Measurements from ENCODE around the gene MEP1A. TPM values are rescaled to one million over a fixed set of nuclear protein-coding genes. Genes with fewer than 3 reads are reported as not detected.

Gene MEP1A
- total and polyA plus RNA-seq, 2 donors (not counting 3 experiments of a cell fraction or from before 2014, with no cell fraction given) = not detected

- DNase-seq (ENCODE audit: low read depth, low spot score) (no peak), FAIRE-seq (no peak)
- CTCF ChIA-PET = no interaction called here
- POLR2A ChIA-PET = no interaction called here
- BruUV-seq (replicated peaks) = no TSS peak
- peaks cover 14% of the 10 kb centered on the region for H3K4me1 ChIP-seq (ENCODE audit: control insufficient read depth, extremely low read depth, insufficient read depth, low read length)
- H3K9ac ChIP-seq (replicated peaks; ENCODE audit: extremely low read depth, insufficient read depth, low read length) = no peak overlapping the region
- no peak overlapping the region for H3K4me3 ChIP-seq (replicated peaks in 1 of 3; ENCODE audit: insufficient read depth in 1 of 3, low read depth in 1 of 3, low read length in 3 of 3)
- H3K9me1 ChIP-seq (replicated peaks; ENCODE audit: control insufficient read depth, extremely low read depth, insufficient read depth, low read length) = no peaks in the 10 kb centered on the region
- no peak overlapping the region for H3K27ac ChIP-seq (ENCODE audit: insufficient read depth, low read depth, low read length)
- TF ChIP-seq EZH2 (IDR thresholded peaks at IDR 0.05; ENCODE audit: borderline replicate concordance, low read depth, low read length, severe bottlenecking) = no peak
- TF ChIP-seq GATA2 (IDR thresholded peaks at IDR 0.05; ENCODE audit: insufficient read depth, insufficient read length, low read depth, low read length) = no peak
- no peak for TF ChIP-seq POLR2A (IDR thresholded peaks at IDR 0.05; ENCODE audit: low read depth, low read length)
- TF ChIP-seq MYC (IDR thresholded peaks at IDR 0.05; ENCODE audit: low read depth, low read length) = no peak
- TF ChIP-seq, protein P1, sequence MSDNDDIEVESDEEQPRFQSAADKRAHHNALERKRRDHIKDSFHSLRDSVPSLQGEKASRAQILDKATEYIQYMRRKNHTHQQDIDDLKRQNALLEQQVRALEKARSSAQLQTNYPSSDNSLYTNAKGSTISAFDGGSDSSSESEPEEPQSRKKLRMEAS (IDR thresholded peaks at IDR 0.05; ENCODE audit: insufficient read depth, insufficient read length) = no peak
- no peak for TF ChIP-seq JUN (IDR thresholded peaks at IDR 0.05; ENCODE audit: borderline replicate concordance, insufficient read depth, insufficient read length, low read depth)
- no peaks in the 10 kb centered on the region for H3K9me3 ChIP-seq (replicated peaks; ENCODE audit: control insufficient read depth, insufficient read depth, low read length)
- no peak overlapping the region for H2AFZ ChIP-seq (ENCODE audit: low read depth, low read length)
- dilution Hi-C loops (cut with MboI; ENCODE audit: extremely low pct_ligation_motif_present, low sequenced_read_pairs) = no loop called here
- no peaks in the 10 kb centered on the region for H4K20me1 ChIP-seq (replicated peaks; ENCODE audit: control insufficient read depth, extremely low read depth, insufficient read depth, low read length)
- intact Hi-C loops (cut with micrococcal nuclease) = no loop called here
- H3K36me3 ChIP-seq (ENCODE audit: control insufficient read depth in 2 of 2, extremely low read depth in 1 of 2, insufficient read depth in 2 of 2, low read length in 2 of 2) = no peaks in the 10 kb centered on the region
- H3K4me2 ChIP-seq (ENCODE audit: insufficient read depth, low read length) = no peak overlapping the region
- H3K27me3 ChIP-seq (ENCODE audit: control insufficient read depth in 2 of 2, insufficient read depth in 2 of 2, low read length in 2 of 2) = no peaks in the 10 kb centered on the region
- H3K79me2 ChIP-seq (ENCODE audit: control insufficient read depth, insufficient read depth, low read length) = no peaks in the 10 kb centered on the region
Measured at GRCh38 chr6:46845126-46845525, 51.9 kb downstream of the MEP1A start.

GRCh38 chr6:46848684-46849360, 55.6 kb downstream of the MEP1A start:
- Histone ChIP-seq H3K4me1 (ENCODE audit: control insufficient read depth, extremely low read depth, insufficient read depth, low read length) (peaks cover 31% of the 10 kb centered on the region), H3K27me3 (ENCODE audit: control insufficient read depth in 2 of 2, insufficient read depth in 2 of 2, low read length in 2 of 2) (no peaks in the 10 kb centered on the region), H3K9me3 (replicated peaks; ENCODE audit: control insufficient read depth, insufficient read depth, low read length) (no peaks in the 10 kb centered on the region), H3K9ac (replicated peaks; ENCODE audit: extremely low read depth, insufficient read depth, low read length) (peak overlapping the region; percentile 37), H3K27ac (ENCODE audit: insufficient read depth, low read depth, low read length) (peak overlapping the region; percentile 54), H3K4me2 (ENCODE audit: insufficient read depth, low read length) (peak overlapping the region; percentile 43), H3K36me3 (ENCODE audit: control insufficient read depth in 2 of 2, extremely low read depth in 1 of 2, insufficient read depth in 2 of 2, low read length in 2 of 2) (no peaks in the 10 kb centered on the region), H3K9me1 (replicated peaks; ENCODE audit: control insufficient read depth, extremely low read depth, insufficient read depth, low read length) (no peaks in the 10 kb centered on the region), H2AFZ (ENCODE audit: low read depth, low read length) (peak overlapping the region; percentile 81), H4K20me1 (replicated peaks; ENCODE audit: control insufficient read depth, extremely low read depth, insufficient read depth, low read length) (no peaks in the 10 kb centered on the region), H3K79me2 (ENCODE audit: control insufficient read depth, insufficient read depth, low read length) (no peaks in the 10 kb centered on the region), H3K4me3 (replicated peaks in 1 of 3; ENCODE audit: insufficient read depth in 1 of 3, low read depth in 1 of 3, low read length in 3 of 3) (no peak overlapping the region)
- CTCF ChIA-PET = interaction anchor here (0.5 to 4.0 kb wide), 59 partner anchors 8 to 782 kb away, joined by 3 to 116 read pairs (median 4); partner anchors contain the start of genes ADGRF1 and TNFRSF21
- intact Hi-C loops (cut with micrococcal nuclease) = loop anchor here (1.0 to 2.0 kb wide), 11 partner anchors 27 to 628 kb away; partner anchors contain the start of gene TNFRSF21
- dilution Hi-C loops (cut with MboI; ENCODE audit: extremely low pct_ligation_motif_present, low sequenced_read_pairs) = no loop called here
- DNase-seq (ENCODE audit: low read depth, low spot score) = peak; percentile 82
- TF ChIP-seq, protein P2, sequence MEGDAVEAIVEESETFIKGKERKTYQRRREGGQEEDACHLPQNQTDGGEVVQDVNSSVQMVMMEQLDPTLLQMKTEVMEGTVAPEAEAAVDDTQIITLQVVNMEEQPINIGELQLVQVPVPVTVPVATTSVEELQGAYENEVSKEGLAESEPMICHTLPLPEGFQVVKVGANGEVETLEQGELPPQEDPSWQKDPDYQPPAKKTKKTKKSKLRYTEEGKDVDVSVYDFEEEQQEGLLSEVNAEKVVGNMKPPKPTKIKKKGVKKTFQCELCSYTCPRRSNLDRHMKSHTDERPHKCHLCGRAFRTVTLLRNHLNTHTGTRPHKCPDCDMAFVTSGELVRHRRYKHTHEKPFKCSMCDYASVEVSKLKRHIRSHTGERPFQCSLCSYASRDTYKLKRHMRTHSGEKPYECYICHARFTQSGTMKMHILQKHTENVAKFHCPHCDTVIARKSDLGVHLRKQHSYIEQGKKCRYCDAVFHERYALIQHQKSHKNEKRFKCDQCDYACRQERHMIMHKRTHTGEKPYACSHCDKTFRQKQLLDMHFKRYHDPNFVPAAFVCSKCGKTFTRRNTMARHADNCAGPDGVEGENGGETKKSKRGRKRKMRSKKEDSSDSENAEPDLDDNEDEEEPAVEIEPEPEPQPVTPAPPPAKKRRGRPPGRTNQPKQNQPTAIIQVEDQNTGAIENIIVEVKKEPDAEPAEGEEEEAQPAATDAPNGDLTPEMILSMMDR (IDR thresholded peaks at IDR 0.05; ENCODE audit: extremely low read depth in 1 of 2, insufficient read depth in 1 of 2, low read depth in 1 of 2, low read length in 2 of 2) = peak; percentile 97
- TF ChIP-seq GATA2 (IDR thresholded peaks at IDR 0.05; ENCODE audit: insufficient read depth, insufficient read length, low read depth, low read length) (peak; percentile 30), POLR2A (IDR thresholded peaks at IDR 0.05; ENCODE audit: low read depth, low read length) (no peak), POLR2AphosphoS5 (IDR thresholded peaks at IDR 0.05; ENCODE audit: insufficient read depth, low read depth, low read length) (peak; percentile 34), FOS (IDR thresholded peaks at IDR 0.05; ENCODE audit: borderline replicate concordance, insufficient read depth, low read length) (peak; percentile 57)
- peak; percentile 91 for FAIRE-seq
- POLR2A ChIA-PET = interaction anchor here (0.6 to 1.0 kb wide), 2 partner anchors 142 to 759 kb away, joined by 4 to 5 read pairs; no protein-coding TSS in a partner anchor
- BruUV-seq (replicated peaks) = no TSS peak

Data from endothelial cell of umbilical vein (primary cell).